HepG2 (cell line): ENCODE results near the gene MACROD2.

Source experiments
- JUNB ChIP-seq: sonication (generic); formaldehyde crosslinking; IDR thresholded peaks from 2 replicates; pipeline ENCODE4 v1.8.0; 2022; ENCODE audit warnings: missing genetic modification reagents, mild to moderate bottlenecking, borderline replicate concordance
- MNT ChIP-seq: fragments of 450-650 bp; IDR thresholded peaks from 2 replicates; pipeline ENCODE4 v1.6.1; 2016
- MYC ChIP-seq: sonication (generic); formaldehyde crosslinking; IDR thresholded peaks from 2 replicates; pipeline ENCODE4 v1.9.0; 2021; ENCODE audit warnings: missing genetic modification reagents, borderline replicate concordance
- POLR2A ChIP-seq, 2 experiments: IDR thresholded peaks; 2 replicates each; pipeline ENCODE4 v1.6.1; 2011; ENCODE audit warnings: low read depth in 2 of 2, low read length in 2 of 2, mild to moderate bottlenecking in 1 of 2, moderate library complexity in 1 of 2; ENCODE audit not compliant: insufficient read depth in 1 of 2
- POLR2AphosphoS5 ChIP-seq: IDR thresholded peaks from 2 replicates; pipeline ENCODE4 v1.6.1; 2012; ENCODE audit warnings: low read depth, low read length
- XRCC5 ChIP-seq: fragments of 200-400 bp; formaldehyde crosslinking; optimal IDR thresholded peaks from 2 replicates; pipeline ENCODE3; 2017; ENCODE audit warnings: mild to moderate bottlenecking, low read length
- ZBTB26 ChIP-seq: IDR thresholded peaks from 2 replicates; pipeline ENCODE4 v1.6.1; 2016; ENCODE audit warnings: missing compliant biosample characterization, missing genetic modification reagents, borderline replicate concordance
- ZNF207 ChIP-seq: fragments of 450-650 bp; IDR thresholded peaks from 2 replicates; pipeline ENCODE4 v1.6.1; 2016; ENCODE audit warnings: antibody characterized with exemption, borderline replicate concordance
- ZNF343 ChIP-seq: sonication (generic); formaldehyde crosslinking; IDR thresholded peaks from 2 replicates; pipeline ENCODE4 v1.4.0; 2020; ENCODE audit warnings: mild to moderate bottlenecking, missing genetic modification reagents
- TF ChIP-seq, protein P1 (sequence below): sonication (generic); formaldehyde crosslinking; IDR thresholded peaks from 2 replicates; pipeline ENCODE4 v1.5.0; 2020; ENCODE audit warnings: mild to moderate bottlenecking, missing genetic modification reagents
- TF ChIP-seq, protein P2 (sequence below): sonication (generic); formaldehyde crosslinking; IDR thresholded peaks from 2 replicates; pipeline ENCODE4 v1.5.0; 2020; ENCODE audit warnings: mild to moderate bottlenecking, missing genetic modification reagents, moderate library complexity

- TF ChIP-seq ZBTB26 (CRISPR knock-in tag) (no peak), POLR2A (IDR thresholded peaks at IDR 0.05; ENCODE audit: insufficient read depth in 1 of 2, low read depth in 2 of 2, low read length in 2 of 2) (no peak), JUNB (no peak), POLR2AphosphoS5 (no peak), MNT (no peak), ZNF343 (no peak), MYC (CRISPR knock-in tag) (no peak), XRCC5 (no peak), ZNF207 (no peak)
- TF ChIP-seq, protein P1, sequence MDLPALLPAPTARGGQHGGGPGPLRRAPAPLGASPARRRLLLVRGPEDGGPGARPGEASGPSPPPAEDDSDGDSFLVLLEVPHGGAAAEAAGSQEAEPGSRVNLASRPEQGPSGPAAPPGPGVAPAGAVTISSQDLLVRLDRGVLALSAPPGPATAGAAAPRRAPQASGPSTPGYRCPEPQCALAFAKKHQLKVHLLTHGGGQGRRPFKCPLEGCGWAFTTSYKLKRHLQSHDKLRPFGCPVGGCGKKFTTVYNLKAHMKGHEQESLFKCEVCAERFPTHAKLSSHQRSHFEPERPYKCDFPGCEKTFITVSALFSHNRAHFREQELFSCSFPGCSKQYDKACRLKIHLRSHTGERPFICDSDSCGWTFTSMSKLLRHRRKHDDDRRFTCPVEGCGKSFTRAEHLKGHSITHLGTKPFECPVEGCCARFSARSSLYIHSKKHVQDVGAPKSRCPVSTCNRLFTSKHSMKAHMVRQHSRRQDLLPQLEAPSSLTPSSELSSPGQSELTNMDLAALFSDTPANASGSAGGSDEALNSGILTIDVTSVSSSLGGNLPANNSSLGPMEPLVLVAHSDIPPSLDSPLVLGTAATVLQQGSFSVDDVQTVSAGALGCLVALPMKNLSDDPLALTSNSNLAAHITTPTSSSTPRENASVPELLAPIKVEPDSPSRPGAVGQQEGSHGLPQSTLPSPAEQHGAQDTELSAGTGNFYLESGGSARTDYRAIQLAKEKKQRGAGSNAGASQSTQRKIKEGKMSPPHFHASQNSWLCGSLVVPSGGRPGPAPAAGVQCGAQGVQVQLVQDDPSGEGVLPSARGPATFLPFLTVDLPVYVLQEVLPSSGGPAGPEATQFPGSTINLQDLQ (CRISPR knock-in tag): no peak
- TF ChIP-seq, protein P2, sequence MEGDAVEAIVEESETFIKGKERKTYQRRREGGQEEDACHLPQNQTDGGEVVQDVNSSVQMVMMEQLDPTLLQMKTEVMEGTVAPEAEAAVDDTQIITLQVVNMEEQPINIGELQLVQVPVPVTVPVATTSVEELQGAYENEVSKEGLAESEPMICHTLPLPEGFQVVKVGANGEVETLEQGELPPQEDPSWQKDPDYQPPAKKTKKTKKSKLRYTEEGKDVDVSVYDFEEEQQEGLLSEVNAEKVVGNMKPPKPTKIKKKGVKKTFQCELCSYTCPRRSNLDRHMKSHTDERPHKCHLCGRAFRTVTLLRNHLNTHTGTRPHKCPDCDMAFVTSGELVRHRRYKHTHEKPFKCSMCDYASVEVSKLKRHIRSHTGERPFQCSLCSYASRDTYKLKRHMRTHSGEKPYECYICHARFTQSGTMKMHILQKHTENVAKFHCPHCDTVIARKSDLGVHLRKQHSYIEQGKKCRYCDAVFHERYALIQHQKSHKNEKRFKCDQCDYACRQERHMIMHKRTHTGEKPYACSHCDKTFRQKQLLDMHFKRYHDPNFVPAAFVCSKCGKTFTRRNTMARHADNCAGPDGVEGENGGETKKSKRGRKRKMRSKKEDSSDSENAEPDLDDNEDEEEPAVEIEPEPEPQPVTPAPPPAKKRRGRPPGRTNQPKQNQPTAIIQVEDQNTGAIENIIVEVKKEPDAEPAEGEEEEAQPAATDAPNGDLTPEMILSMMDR (CRISPR knock-in tag): no peak
Observed at GRCh38 chr20:16100111-16100510, 2104.8 kb downstream of the MACROD2 start.
